GM23338 (cell line): ENCODE data around the gene SPDYE1. TPM values are rescaled to one million over a fixed set of nuclear protein-coding genes. Genes with fewer than 3 reads are reported as not detected.

Source experiments
- ATAC-seq: fragments of 200-7000 bp; cut with Tn5 transposase; 3 replicates; pipeline ENCODE4 v1.9.1; 2020
- DNase-seq: peaks from one replicate; pipeline ENCODE4 v3.0.0-alpha.2; 2015; ENCODE audit warnings: low spot score
- H2AFZ ChIP-seq: fragments of 200-600 bp; sonication (generic); 2 replicates; pipeline ENCODE4 v1.8.0; 2016; ENCODE audit warnings: antibody characterized with exemption, mild to moderate bottlenecking, moderate library complexity
- H3F3A ChIP-seq: fragments of 200-600 bp; sonication (generic); replicated peaks from 2 replicates; pipeline ENCODE4 v1.8.0; 2017; ENCODE audit warnings: antibody characterized with exemption, mixed run types, low read depth
- H3K27ac ChIP-seq: fragments of 200-600 bp; sonication (generic); 2 replicates; pipeline ENCODE4 v1.6.1; 2016; ENCODE audit warnings: low read depth
- H3K27me3 ChIP-seq: fragments of 200-600 bp; sonication (generic); 2 replicates; pipeline ENCODE4 v1.8.0; 2016; ENCODE audit warnings: mild to moderate bottlenecking, mixed run types, moderate library complexity; ENCODE audit not compliant: insufficient read depth
- H3K36me3 ChIP-seq: fragments of 200-600 bp; sonication (generic); 2 replicates; pipeline ENCODE4 v1.8.0; 2016; ENCODE audit warnings: mild to moderate bottlenecking; ENCODE audit not compliant: insufficient read depth
- H3K4me1 ChIP-seq: fragments of 200-600 bp; sonication (generic); 2 replicates; pipeline ENCODE4 v1.8.0; 2016; ENCODE audit warnings: mild to moderate bottlenecking, moderate library complexity; ENCODE audit not compliant: insufficient read depth
- H3K4me2 ChIP-seq: fragments of 200-600 bp; sonication (generic); 2 replicates; pipeline ENCODE4 v1.7.1; 2017; ENCODE audit warnings: mixed run types
- H3K4me3 ChIP-seq: fragments of 200-600 bp; sonication (generic); 2 replicates; pipeline ENCODE4 v1.6.1; 2016; ENCODE audit warnings: mixed run types
- H3K79me2 ChIP-seq: fragments of 200-600 bp; sonication (generic); replicated peaks from 2 replicates; pipeline ENCODE4 v1.8.0; 2017; ENCODE audit warnings: mild to moderate bottlenecking; ENCODE audit not compliant: insufficient read depth
- H3K9me2 ChIP-seq: fragments of 200-600 bp; sonication (generic); 2 replicates; pipeline ENCODE4 v1.8.0; 2017; ENCODE audit not compliant: insufficient read depth
- H4K20me1 ChIP-seq: fragments of 200-600 bp; sonication (generic); replicated peaks from 2 replicates; pipeline ENCODE4 v1.8.0; 2017; ENCODE audit warnings: mild to moderate bottlenecking; ENCODE audit not compliant: insufficient read depth
- H3K27ac Mint-ChIP-seq: 2 replicates; pipeline ENCODE4 v1.8.0; 2020; ENCODE audit warnings: inconsistent platforms, mild to moderate bottlenecking, moderate library complexity, mixed read lengths
- H3K27me3 Mint-ChIP-seq: 3 replicates; pipeline ENCODE4 v1.8.0; 2022; ENCODE audit warnings: low read depth, mild to moderate bottlenecking, moderate library complexity, mixed read lengths, inconsistent platforms; ENCODE audit not compliant: insufficient read depth, poor library complexity
- H3K36me3 Mint-ChIP-seq: 3 replicates; pipeline ENCODE4 v1.8.0; 2021; ENCODE audit warnings: low read depth, mild to moderate bottlenecking, inconsistent platforms, moderate library complexity, mixed read lengths
- H3K4me1 Mint-ChIP-seq: 3 replicates; pipeline ENCODE4 v1.8.0; 2020; ENCODE audit warnings: mild to moderate bottlenecking, inconsistent platforms, mixed read lengths
- H3K4me3 Mint-ChIP-seq: 3 replicates; pipeline ENCODE4 v1.8.0; 2021; ENCODE audit warnings: moderate library complexity, mild to moderate bottlenecking, inconsistent platforms, mixed read lengths
- H3K9me3 Mint-ChIP-seq: 3 replicates; pipeline ENCODE4 v1.8.0; 2020; ENCODE audit warnings: moderate library complexity, mild to moderate bottlenecking, inconsistent platforms, mixed read lengths
- CREB1 ChIP-seq: fragments of 250-450 bp; sonication (Bioruptor Pico); IDR thresholded peaks from 2 replicates; pipeline ENCODE4 v1.5.0; 2020; ENCODE audit warnings: low read depth, mild to moderate bottlenecking, moderate library complexity
- EZH2 ChIP-seq: fragments of 200-600 bp; sonication (generic); IDR thresholded peaks from one replicate; pipeline ENCODE4 v1.8.0; 2017; ENCODE audit warnings: antibody characterized with exemption, mild to moderate bottlenecking, low read depth; ENCODE audit not compliant: unreplicated experiment
- EZH2phosphoT487 ChIP-seq: fragments of 200-600 bp; sonication (generic); IDR thresholded peaks from one replicate; pipeline ENCODE4 v1.8.1; 2018; ENCODE audit warnings: antibody characterized with exemption; ENCODE audit not compliant: unreplicated experiment
- JUNB ChIP-seq: IDR thresholded peaks from one replicate; pipeline ENCODE4 v1.6.1; 2016; ENCODE audit warnings: antibody characterized with exemption; ENCODE audit not compliant: unreplicated experiment
- NANOG ChIP-seq: IDR thresholded peaks from 2 replicates; pipeline ENCODE4 v1.6.1; 2016; ENCODE audit warnings: antibody characterized with exemption, borderline replicate concordance
- POLR2AphosphoS5 ChIP-seq: IDR thresholded peaks from 2 replicates; pipeline ENCODE4 v1.6.1; 2016; ENCODE audit warnings: antibody characterized with exemption, low read depth
- STAT1 ChIP-seq: IDR thresholded peaks from one replicate; pipeline ENCODE4 v1.6.1; 2016; ENCODE audit warnings: antibody characterized with exemption; ENCODE audit not compliant: unreplicated experiment
- ZNF114 ChIP-seq: fragments of 250-450 bp; sonication (Bioruptor Pico); IDR thresholded peaks from 2 replicates; pipeline ENCODE4 v1.5.0; 2020; ENCODE audit warnings: mild to moderate bottlenecking, moderate library complexity
- ZNF331 ChIP-seq: fragments of 250-450 bp; sonication (Bioruptor Pico); IDR thresholded peaks from 2 replicates; pipeline ENCODE4 v1.5.0; 2020; ENCODE audit warnings: low read depth, mild to moderate bottlenecking, moderate library complexity
- polyA plus RNA-seq: library from polyadenylated mRNA; unstranded; fragments of >200 nt; fragmentation: Nextera tagmentation; extraction: Ambion mirVana; gene quantifications from 2 replicates; pipeline ENCODE4 v1.2.1, GENCODE V29; 2016
- total RNA-seq: library from RNA; depleted of rRNA; stranded (reverse); fragments of >200 nt; shearing (Covaris generic); gene quantifications from 2 replicates; pipeline ENCODE4 v1.2.3, GENCODE V29; 2014
- TF ChIP-seq, protein P1 (sequence below), 2 experiments: fragments of 200-600 bp in 1 of 2; sonication (generic) in 1 of 2; conservative IDR thresholded peaks; 2 replicates each; pipeline versions ENCODE4 v1.5.1 to v1.6.1; 2016 to 2017; ENCODE audit warnings: antibody characterized with exemption in 2 of 2, low read depth in 2 of 2, mild to moderate bottlenecking in 2 of 2, moderate library complexity in 1 of 2
- TF ChIP-seq, protein P2 (sequence below): IDR thresholded peaks from 2 replicates; pipeline ENCODE4 v1.6.1; 2016; ENCODE audit warnings: antibody characterized with exemption
- TF ChIP-seq, protein P3 (sequence below): IDR thresholded peaks from one replicate; pipeline ENCODE4 v1.6.1; 2018; ENCODE audit warnings: antibody characterized with exemption; ENCODE audit not compliant: unreplicated experiment
- TF ChIP-seq, protein P4 (sequence below): fragments of 250-450 bp; sonication (Bioruptor Pico); IDR thresholded peaks from 2 replicates; pipeline ENCODE4 v1.5.0; 2020; ENCODE audit warnings: mild to moderate bottlenecking, moderate library complexity

Gene SPDYE1
- total and polyA plus RNA-seq, 2 experiments from 2014 or later, result 1.6 TPM; not detected in 1

GRCh38 chr7:44045226-44046014 is 47.7 kb downstream of the SPDYE1 start:
- Histone ChIP-seq H3K27me3 (peaks cover 21% of the 10 kb centered on the region; the same call in 1 of the 2 replicates), H3K4me1 (0 out of 2 replicates have a peak, but pooled peaks cover 10% of the 10 kb centered on the region), H3K4me3 (peak overlapping the region; percentile 98), H3K79me2 (peaks cover 33% of the 10 kb centered on the region), H3K27ac (no peak overlapping the region), H2AFZ (peak overlapping the region; percentile 84), H4K20me1 (peaks cover 6% of the 10 kb centered on the region; the same call in 1 of the 2 replicates), H3K4me2 (peak overlapping the region; percentile 93), H3K9me2 (no peaks in the 10 kb centered on the region), H3K36me3 (no peaks in the 10 kb centered on the region), H3F3A (peaks cover 11% of the 10 kb centered on the region; the same call in 1 of the 2 replicates)
- ATAC-seq, result no peak; the same call in 2 of the 3 replicates
- Mint-ChIP-seq H3K27ac (no peak overlapping the region), H3K4me1 (peaks cover 14% of the 10 kb centered on the region), H3K9me3 (0 out of 3 replicates have a peak, but pooled peaks cover 3% of the 10 kb centered on the region), H3K27me3 (peaks cover 14% of the 10 kb centered on the region), H3K4me3 (peak overlapping the region; percentile 77), H3K36me3 (peaks cover 8% of the 10 kb centered on the region; the same call in 2 of the 3 replicates)
- TF ChIP-seq POLR2AphosphoS5 (no peak), ZNF331 (CRISPR knock-in tag) (no peak), NANOG (no peak), ZNF114 (no peak), JUNB (no peak), CREB1 (no peak), STAT1 (no peak), EZH2phosphoT487 (no peak), EZH2 (no peak)
- TF ChIP-seq, protein P1, sequence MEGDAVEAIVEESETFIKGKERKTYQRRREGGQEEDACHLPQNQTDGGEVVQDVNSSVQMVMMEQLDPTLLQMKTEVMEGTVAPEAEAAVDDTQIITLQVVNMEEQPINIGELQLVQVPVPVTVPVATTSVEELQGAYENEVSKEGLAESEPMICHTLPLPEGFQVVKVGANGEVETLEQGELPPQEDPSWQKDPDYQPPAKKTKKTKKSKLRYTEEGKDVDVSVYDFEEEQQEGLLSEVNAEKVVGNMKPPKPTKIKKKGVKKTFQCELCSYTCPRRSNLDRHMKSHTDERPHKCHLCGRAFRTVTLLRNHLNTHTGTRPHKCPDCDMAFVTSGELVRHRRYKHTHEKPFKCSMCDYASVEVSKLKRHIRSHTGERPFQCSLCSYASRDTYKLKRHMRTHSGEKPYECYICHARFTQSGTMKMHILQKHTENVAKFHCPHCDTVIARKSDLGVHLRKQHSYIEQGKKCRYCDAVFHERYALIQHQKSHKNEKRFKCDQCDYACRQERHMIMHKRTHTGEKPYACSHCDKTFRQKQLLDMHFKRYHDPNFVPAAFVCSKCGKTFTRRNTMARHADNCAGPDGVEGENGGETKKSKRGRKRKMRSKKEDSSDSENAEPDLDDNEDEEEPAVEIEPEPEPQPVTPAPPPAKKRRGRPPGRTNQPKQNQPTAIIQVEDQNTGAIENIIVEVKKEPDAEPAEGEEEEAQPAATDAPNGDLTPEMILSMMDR (conservative IDR thresholded peaks at IDR 0.05; ENCODE audit: low read depth in 2 of 2), result no peak
- TF ChIP-seq, protein P2, sequence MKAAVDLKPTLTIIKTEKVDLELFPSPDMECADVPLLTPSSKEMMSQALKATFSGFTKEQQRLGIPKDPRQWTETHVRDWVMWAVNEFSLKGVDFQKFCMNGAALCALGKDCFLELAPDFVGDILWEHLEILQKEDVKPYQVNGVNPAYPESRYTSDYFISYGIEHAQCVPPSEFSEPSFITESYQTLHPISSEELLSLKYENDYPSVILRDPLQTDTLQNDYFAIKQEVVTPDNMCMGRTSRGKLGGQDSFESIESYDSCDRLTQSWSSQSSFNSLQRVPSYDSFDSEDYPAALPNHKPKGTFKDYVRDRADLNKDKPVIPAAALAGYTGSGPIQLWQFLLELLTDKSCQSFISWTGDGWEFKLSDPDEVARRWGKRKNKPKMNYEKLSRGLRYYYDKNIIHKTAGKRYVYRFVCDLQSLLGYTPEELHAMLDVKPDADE, result no peak
- TF ChIP-seq, protein P3, sequence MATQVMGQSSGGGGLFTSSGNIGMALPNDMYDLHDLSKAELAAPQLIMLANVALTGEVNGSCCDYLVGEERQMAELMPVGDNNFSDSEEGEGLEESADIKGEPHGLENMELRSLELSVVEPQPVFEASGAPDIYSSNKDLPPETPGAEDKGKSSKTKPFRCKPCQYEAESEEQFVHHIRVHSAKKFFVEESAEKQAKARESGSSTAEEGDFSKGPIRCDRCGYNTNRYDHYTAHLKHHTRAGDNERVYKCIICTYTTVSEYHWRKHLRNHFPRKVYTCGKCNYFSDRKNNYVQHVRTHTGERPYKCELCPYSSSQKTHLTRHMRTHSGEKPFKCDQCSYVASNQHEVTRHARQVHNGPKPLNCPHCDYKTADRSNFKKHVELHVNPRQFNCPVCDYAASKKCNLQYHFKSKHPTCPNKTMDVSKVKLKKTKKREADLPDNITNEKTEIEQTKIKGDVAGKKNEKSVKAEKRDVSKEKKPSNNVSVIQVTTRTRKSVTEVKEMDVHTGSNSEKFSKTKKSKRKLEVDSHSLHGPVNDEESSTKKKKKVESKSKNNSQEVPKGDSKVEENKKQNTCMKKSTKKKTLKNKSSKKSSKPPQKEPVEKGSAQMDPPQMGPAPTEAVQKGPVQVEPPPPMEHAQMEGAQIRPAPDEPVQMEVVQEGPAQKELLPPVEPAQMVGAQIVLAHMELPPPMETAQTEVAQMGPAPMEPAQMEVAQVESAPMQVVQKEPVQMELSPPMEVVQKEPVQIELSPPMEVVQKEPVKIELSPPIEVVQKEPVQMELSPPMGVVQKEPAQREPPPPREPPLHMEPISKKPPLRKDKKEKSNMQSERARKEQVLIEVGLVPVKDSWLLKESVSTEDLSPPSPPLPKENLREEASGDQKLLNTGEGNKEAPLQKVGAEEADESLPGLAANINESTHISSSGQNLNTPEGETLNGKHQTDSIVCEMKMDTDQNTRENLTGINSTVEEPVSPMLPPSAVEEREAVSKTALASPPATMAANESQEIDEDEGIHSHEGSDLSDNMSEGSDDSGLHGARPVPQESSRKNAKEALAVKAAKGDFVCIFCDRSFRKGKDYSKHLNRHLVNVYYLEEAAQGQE, result no peak
- TF ChIP-seq, protein P4, sequence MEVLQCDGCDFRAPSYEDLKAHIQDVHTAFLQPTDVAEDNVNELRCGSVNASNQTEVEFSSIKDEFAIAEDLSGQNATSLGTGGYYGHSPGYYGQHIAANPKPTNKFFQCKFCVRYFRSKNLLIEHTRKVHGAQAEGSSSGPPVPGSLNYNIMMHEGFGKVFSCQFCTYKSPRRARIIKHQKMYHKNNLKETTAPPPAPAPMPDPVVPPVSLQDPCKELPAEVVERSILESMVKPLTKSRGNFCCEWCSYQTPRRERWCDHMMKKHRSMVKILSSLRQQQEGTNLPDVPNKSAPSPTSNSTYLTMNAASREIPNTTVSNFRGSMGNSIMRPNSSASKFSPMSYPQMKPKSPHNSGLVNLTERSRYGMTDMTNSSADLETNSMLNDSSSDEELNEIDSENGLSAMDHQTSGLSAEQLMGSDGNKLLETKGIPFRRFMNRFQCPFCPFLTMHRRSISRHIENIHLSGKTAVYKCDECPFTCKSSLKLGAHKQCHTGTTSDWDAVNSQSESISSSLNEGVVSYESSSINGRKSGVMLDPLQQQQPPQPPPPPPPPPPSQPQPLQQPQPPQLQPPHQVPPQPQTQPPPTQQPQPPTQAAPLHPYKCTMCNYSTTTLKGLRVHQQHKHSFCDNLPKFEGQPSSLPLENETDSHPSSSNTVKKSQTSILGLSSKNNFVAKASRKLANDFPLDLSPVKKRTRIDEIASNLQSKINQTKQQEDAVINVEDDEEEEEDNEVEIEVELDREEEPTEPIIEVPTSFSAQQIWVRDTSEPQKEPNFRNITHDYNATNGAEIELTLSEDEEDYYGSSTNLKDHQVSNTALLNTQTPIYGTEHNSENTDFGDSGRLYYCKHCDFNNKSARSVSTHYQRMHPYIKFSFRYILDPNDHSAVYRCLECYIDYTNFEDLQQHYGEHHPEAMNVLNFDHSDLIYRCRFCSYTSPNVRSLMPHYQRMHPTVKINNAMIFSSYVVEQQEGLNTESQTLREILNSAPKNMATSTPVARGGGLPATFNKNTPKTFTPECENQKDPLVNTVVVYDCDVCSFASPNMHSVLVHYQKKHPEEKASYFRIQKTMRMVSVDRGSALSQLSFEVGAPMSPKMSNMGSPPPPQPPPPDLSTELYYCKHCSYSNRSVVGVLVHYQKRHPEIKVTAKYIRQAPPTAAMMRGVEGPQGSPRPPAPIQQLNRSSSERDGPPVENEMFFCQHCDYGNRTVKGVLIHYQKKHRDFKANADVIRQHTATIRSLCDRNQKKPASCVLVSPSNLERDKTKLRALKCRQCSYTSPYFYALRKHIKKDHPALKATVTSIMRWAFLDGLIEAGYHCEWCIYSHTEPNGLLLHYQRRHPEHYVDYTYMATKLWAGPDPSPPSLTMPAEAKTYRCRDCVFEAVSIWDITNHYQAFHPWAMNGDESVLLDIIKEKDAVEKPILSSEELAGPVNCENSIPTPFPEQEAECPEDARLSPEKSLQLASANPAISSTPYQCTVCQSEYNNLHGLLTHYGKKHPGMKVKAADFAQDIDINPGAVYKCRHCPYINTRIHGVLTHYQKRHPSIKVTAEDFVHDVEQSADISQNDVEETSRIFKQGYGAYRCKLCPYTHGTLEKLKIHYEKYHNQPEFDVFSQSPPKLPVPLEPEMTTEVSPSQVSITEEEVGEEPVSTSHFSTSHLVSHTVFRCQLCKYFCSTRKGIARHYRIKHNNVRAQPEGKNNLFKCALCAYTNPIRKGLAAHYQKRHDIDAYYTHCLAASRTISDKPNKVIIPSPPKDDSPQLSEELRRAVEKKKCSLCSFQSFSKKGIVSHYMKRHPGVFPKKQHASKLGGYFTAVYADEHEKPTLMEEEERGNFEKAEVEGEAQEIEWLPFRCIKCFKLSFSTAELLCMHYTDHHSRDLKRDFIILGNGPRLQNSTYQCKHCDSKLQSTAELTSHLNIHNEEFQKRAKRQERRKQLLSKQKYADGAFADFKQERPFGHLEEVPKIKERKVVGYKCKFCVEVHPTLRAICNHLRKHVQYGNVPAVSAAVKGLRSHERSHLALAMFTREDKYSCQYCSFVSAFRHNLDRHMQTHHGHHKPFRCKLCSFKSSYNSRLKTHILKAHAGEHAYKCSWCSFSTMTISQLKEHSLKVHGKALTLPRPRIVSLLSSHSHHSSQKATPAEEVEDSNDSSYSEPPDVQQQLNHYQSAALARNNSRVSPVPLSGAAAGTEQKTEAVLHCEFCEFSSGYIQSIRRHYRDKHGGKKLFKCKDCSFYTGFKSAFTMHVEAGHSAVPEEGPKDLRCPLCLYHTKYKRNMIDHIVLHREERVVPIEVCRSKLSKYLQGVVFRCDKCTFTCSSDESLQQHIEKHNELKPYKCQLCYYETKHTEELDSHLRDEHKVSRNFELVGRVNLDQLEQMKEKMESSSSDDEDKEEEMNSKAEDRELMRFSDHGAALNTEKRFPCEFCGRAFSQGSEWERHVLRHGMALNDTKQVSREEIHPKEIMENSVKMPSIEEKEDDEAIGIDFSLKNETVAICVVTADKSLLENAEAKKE (CRISPR knock-in tag), result no peak
- DNase-seq, result no peak
